Mesodermal cell (in vitro differentiated cells): ENCODE results near the gene IPMK.
"Not testable (repeated sequence)": the region's sequence is repeated elsewhere in the genome, so short reads cannot be mapped to it uniquely, and the experiment has no call there.

Experiments
- H3K27ac ChIP-seq: 2 replicates; pipeline ENCODE4 v1.7.0; 2013; ENCODE audit warnings: mild to moderate bottlenecking, low read depth, low read length, moderate library complexity; ENCODE audit not compliant: severe bottlenecking
- H3K36me3 ChIP-seq: 2 replicates; pipeline ENCODE4 v1.7.1; 2013; ENCODE audit warnings: mild to moderate bottlenecking, low read length, moderate library complexity; ENCODE audit not compliant: control insufficient read depth, insufficient read depth
- H3K4me1 ChIP-seq: one replicate; pipeline ENCODE4 v1.7.1; 2013; ENCODE audit warnings: mild to moderate bottlenecking, low read length; ENCODE audit not compliant: insufficient read depth, control insufficient read depth, poor library complexity, severe bottlenecking
- H3K4me3 ChIP-seq: 2 replicates; pipeline ENCODE4 v1.7.0; 2013; ENCODE audit warnings: low read length, control low read depth, mild to moderate bottlenecking; ENCODE audit not compliant: insufficient read depth, poor library complexity, severe bottlenecking; ENCODE audit errors: extremely low read depth
- H3K9me3 ChIP-seq: 2 replicates; pipeline ENCODE4 v1.7.1; 2013; ENCODE audit warnings: mild to moderate bottlenecking, low read length, moderate library complexity; ENCODE audit not compliant: control insufficient read depth
- whole genome bisulfite sequencing, 2 experiments: methylation state at CpG; one replicate each; pipeline ENCODE4 v1.1.5; 2013; ENCODE audit warnings: missing lambda C conversion rate in 2 of 2; ENCODE audit not compliant: insufficient coverage in 2 of 2; 5-methylcytosine and 5-hydroxymethylcytosine counted together

IPMK gene

GRCh38 chr10:58155941-58156340 is 111.8 kb downstream of the IPMK start:
- H3K27ac ChIP-seq, H3K36me3 ChIP-seq, H3K4me3 ChIP-seq, H3K9me3 ChIP-seq, H3K4me1 ChIP-seq: not testable (repeated sequence)
- whole genome bisulfite sequencing, 2 experiments, result no CpG with 5 or more reads among the region's 2 CpGs

- no peak overlapping the region for H3K27ac ChIP-seq
- H3K36me3 ChIP-seq, result no peaks in the 10 kb centered on the region
- no CpG with 5 or more reads among the region's 1 CpG for WGBS, 2 experiments
- no peak overlapping the region for H3K4me3 ChIP-seq
- H3K4me1 ChIP-seq, result peaks cover 3% of the 10 kb centered on the region
- no peaks in the 10 kb centered on the region for H3K9me3 ChIP-seq
Observed at GRCh38 chr10:58153751-58154150, 113.9 kb downstream of the IPMK start.

- peaks cover 3% of the 10 kb centered on the region for H3K4me1 ChIP-seq
- no peak overlapping the region for H3K4me3 ChIP-seq
- WGBS, 2 experiments, result 67 to 75% methylated on average over 4 of the region's 8 CpGs
- no peaks in the 10 kb centered on the region for H3K36me3 ChIP-seq
- no peaks in the 10 kb centered on the region for H3K9me3 ChIP-seq
- no peak overlapping the region for H3K27ac ChIP-seq
Observed at GRCh38 chr10:58152673-58153263, 114.9 kb downstream of the IPMK start.

- no CpG with 5 or more reads among the region's 1 CpG for whole genome bisulfite sequencing, 2 experiments
- H3K36me3 ChIP-seq, result no peaks in the 10 kb centered on the region
- H3K4me3 ChIP-seq, result no peak overlapping the region
- H3K9me3 ChIP-seq, result no peaks in the 10 kb centered on the region
- no peak overlapping the region for H3K27ac ChIP-seq
- peaks cover 3% of the 10 kb centered on the region for H3K4me1 ChIP-seq
Observed at GRCh38 chr10:58150290-58150689, 117.4 kb downstream of the IPMK start.

- Histone ChIP-seq H3K36me3 (no peaks in the 10 kb centered on the region), H3K4me1 (no peaks in the 10 kb centered on the region), H3K4me3 (no peak overlapping the region), H3K27ac (no peak overlapping the region), H3K9me3 (peaks cover 3% of the 10 kb centered on the region)
Observed at GRCh38 chr10:58143944-58144343, 123.8 kb downstream of the IPMK start.
